Measurements from ENCODE around the gene KISS1. TPM values are rescaled to one million over a fixed set of nuclear protein-coding genes. Genes with fewer than 3 reads are reported as not detected.

KISS1 gene
- total RNA-seq, 1 experiment from 2014 or later, result not detected

DNA sequence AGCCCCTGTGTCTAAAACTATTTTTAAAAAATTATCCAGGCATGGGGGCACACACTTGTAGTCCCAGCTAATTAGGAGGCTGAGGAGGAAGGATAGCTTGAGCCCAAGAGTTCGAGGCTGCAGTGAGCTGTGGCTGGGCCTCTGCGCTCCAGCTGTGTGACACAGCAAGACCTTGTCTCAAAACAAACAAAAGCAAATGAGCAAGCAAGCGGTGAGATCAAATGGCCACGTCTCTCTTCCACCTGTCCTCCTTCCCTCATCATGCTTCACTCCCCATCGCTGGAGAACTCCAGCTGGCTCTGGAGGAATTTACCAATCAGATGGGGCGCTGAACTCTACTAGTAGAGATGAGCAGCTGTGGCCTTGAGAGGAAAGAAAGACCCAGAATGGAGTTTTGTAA lies 16.2 kb downstream of the KISS1 start:
- peaks cover 9% of the 10 kb centered on the region; the same call in 1 of the 2 replicates for H3K27me3 ChIP-seq (ENCODE audit: control insufficient read depth, insufficient read depth, low read length)
- DNase-seq (ENCODE audit: low read depth, low spot score), result no peak

DNA sequence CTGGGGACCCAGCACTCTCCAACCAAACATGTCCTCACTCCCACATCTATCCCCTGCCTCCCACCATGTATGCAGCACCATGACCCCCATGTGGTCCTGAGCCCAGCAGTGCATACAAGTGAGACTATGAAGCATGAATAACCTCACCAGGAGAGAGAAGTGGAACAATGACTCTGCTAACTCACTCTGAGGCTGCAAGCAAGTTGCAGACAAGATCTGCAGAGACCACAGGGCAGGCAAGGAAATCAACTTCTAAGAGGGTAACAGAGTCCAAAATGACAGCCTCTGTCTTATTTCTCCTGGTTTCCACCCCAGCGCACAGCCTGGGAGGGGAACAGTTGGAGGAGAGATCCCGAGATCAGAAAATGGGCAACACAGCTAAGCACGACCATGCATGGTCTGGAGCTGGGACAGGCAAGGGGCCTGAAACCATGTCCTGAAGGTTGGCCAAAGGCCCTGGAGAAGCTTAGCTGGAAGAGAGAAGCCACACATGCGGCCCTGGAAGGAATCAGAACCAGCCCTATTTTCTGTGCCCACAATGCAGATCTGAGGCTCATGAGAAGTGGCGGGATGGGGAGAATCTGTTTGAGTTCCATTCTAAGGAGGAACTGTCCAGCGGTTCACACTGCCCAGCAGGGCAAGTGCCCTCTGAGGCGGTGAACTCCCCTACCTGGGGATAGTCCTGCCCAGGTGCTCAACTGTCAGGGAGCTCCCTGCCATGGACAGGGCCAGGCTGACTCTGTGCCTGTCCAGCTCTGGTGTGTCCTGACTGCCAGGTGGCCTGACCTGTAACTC lies 17.6 kb downstream of the KISS1 start:
- intact Hi-C loops (cut with micrococcal nuclease; ENCODE audit: unreplicated experiment), result no loop called here
- H3K4me1 ChIP-seq (ENCODE audit: control insufficient read depth, insufficient read depth, low read length), result no peaks in the 10 kb centered on the region
- no peaks in the 10 kb centered on the region for H3K36me3 ChIP-seq (ENCODE audit: control insufficient read depth, insufficient read depth, low read length)
- H3K9me3 ChIP-seq (ENCODE audit: control insufficient read depth, insufficient read depth, low read depth, low read length), result no peaks in the 10 kb centered on the region
- no peak for DNase-seq (ENCODE audit: low read depth, low spot score)
- no peak for ATAC-seq
- no peak overlapping the region for H3K27ac ChIP-seq (ENCODE audit: low read length)
- no peak overlapping the region for H3K4me3 ChIP-seq (ENCODE audit: low read depth in 2 of 2, low read length in 2 of 2)
- POLR2A ChIA-PET, result no interaction called here
- BruUV-seq (replicated peaks), result no TSS peak
- in situ Hi-C loops (cut with HindIII; ENCODE audit: low pct_unique_long_range_greater_than_20kb, low sequenced_read_pairs), result no loop called here
- TF ChIP-seq, protein P1, sequence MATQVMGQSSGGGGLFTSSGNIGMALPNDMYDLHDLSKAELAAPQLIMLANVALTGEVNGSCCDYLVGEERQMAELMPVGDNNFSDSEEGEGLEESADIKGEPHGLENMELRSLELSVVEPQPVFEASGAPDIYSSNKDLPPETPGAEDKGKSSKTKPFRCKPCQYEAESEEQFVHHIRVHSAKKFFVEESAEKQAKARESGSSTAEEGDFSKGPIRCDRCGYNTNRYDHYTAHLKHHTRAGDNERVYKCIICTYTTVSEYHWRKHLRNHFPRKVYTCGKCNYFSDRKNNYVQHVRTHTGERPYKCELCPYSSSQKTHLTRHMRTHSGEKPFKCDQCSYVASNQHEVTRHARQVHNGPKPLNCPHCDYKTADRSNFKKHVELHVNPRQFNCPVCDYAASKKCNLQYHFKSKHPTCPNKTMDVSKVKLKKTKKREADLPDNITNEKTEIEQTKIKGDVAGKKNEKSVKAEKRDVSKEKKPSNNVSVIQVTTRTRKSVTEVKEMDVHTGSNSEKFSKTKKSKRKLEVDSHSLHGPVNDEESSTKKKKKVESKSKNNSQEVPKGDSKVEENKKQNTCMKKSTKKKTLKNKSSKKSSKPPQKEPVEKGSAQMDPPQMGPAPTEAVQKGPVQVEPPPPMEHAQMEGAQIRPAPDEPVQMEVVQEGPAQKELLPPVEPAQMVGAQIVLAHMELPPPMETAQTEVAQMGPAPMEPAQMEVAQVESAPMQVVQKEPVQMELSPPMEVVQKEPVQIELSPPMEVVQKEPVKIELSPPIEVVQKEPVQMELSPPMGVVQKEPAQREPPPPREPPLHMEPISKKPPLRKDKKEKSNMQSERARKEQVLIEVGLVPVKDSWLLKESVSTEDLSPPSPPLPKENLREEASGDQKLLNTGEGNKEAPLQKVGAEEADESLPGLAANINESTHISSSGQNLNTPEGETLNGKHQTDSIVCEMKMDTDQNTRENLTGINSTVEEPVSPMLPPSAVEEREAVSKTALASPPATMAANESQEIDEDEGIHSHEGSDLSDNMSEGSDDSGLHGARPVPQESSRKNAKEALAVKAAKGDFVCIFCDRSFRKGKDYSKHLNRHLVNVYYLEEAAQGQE (IDR thresholded peaks at IDR 0.05; ENCODE audit: insufficient read depth in 1 of 2, low read depth in 2 of 2, low read length in 1 of 2), result 0 out of 4 replicates have a peak, but pooled peaks of 1 of the 2 experiments have one; percentile 21
- TF ChIP-seq, protein P2, sequence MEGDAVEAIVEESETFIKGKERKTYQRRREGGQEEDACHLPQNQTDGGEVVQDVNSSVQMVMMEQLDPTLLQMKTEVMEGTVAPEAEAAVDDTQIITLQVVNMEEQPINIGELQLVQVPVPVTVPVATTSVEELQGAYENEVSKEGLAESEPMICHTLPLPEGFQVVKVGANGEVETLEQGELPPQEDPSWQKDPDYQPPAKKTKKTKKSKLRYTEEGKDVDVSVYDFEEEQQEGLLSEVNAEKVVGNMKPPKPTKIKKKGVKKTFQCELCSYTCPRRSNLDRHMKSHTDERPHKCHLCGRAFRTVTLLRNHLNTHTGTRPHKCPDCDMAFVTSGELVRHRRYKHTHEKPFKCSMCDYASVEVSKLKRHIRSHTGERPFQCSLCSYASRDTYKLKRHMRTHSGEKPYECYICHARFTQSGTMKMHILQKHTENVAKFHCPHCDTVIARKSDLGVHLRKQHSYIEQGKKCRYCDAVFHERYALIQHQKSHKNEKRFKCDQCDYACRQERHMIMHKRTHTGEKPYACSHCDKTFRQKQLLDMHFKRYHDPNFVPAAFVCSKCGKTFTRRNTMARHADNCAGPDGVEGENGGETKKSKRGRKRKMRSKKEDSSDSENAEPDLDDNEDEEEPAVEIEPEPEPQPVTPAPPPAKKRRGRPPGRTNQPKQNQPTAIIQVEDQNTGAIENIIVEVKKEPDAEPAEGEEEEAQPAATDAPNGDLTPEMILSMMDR (IDR thresholded peaks at IDR 0.05), result no peak
- peaks cover 9% of the 10 kb centered on the region; the same call in 1 of the 2 replicates for H3K27me3 ChIP-seq (ENCODE audit: control insufficient read depth, insufficient read depth, low read length)
- CTCF ChIA-PET, result no interaction called here

More for the DNA sequence above, 16.2 kb downstream of the KISS1 start:
- Histone ChIP-seq H3K4me3 (ENCODE audit: low read depth in 2 of 2, low read length in 2 of 2) (no peak overlapping the region), H3K4me1 (ENCODE audit: control insufficient read depth, insufficient read depth, low read length) (no peaks in the 10 kb centered on the region), H3K36me3 (ENCODE audit: control insufficient read depth, insufficient read depth, low read length) (no peaks in the 10 kb centered on the region), H3K27ac (ENCODE audit: low read length) (no peak overlapping the region), H3K9me3 (ENCODE audit: control insufficient read depth, insufficient read depth, low read depth, low read length) (no peaks in the 10 kb centered on the region)
- ChIA-PET CTCF (no interaction called here), POLR2A (no interaction called here)
- BruUV-seq (replicated peaks), result no TSS peak
- in situ Hi-C loops (cut with HindIII; ENCODE audit: low pct_unique_long_range_greater_than_20kb, low sequenced_read_pairs) (no loop called here), intact Hi-C loops (cut with micrococcal nuclease; ENCODE audit: unreplicated experiment) (no loop called here)
- no peak for ATAC-seq
- TF ChIP-seq POLR2AphosphoS5 (IDR thresholded peaks at IDR 0.05; ENCODE audit: low read depth, low read length) (no peak), TCF7L2 (IDR thresholded peaks at IDR 0.05; ENCODE audit: low read depth, low read length) (no peak), SIN3A (IDR thresholded peaks at IDR 0.05; ENCODE audit: borderline replicate concordance, insufficient read depth, low read depth, low read length) (no peak)
- TF ChIP-seq, protein P2 (IDR thresholded peaks at IDR 0.05), result no peak
- TF ChIP-seq, protein P1 (IDR thresholded peaks at IDR 0.05; ENCODE audit: insufficient read depth in 1 of 2, low read depth in 2 of 2, low read length in 1 of 2), result no peak

All from Panc1 (cell line).